Measurements from ENCODE around the gene HDAC3.
"Not testable (repeated sequence)": the region's sequence is repeated elsewhere in the genome, so short reads cannot be mapped to it uniquely, and the experiment has no call there.

The HDAC3 gene

DNA sequence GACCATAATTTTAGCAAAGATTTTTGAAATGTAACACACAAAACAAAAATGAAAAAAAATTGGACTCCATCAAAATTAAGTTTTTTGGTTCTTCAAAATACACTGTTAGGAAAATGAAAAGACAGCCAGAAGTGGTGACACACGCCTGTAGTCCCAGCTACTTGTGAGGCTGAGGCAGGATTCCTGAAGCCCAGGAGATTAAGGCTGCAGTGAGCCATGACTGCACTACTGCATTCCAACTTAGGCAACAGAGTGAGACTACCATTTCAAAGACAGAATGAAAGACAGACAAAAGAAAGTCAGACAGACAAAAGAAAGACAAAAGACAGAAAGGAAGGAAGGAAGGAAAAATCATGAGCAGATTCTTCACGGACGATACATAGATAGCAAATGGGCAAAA is 25.4 kb downstream of the HDAC3 start:
- no peak for FAIRE-seq
- no peak for DNase-seq (ENCODE audit: insufficient read length, low spot score)
- TF ChIP-seq POLR2A (IDR thresholded peaks at IDR 0.05; ENCODE audit: low read depth, low read length), result no peak

DNA sequence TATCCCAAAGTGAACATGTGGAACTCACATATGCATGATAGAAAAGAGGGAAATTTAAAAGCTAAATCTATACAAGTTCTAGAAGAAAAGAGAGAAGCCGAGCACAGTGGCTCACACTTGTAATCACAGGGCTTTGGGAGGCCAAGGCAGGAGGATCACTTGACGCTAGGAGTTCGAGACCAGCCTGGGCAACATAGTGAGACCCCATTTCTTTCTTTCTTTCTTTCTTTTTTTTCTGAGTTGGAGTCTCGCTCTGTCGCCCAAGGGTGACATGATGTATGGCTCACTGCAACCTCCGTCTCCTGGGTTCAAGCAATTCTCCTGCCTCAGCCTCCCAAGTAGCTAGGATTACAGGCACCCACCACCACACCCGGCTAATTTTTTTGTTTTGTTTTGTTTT is 26.7 kb downstream of the HDAC3 start:
- not testable (repeated sequence) for DNase-seq (ENCODE audit: insufficient read length, low spot score); FAIRE-seq

DNA sequence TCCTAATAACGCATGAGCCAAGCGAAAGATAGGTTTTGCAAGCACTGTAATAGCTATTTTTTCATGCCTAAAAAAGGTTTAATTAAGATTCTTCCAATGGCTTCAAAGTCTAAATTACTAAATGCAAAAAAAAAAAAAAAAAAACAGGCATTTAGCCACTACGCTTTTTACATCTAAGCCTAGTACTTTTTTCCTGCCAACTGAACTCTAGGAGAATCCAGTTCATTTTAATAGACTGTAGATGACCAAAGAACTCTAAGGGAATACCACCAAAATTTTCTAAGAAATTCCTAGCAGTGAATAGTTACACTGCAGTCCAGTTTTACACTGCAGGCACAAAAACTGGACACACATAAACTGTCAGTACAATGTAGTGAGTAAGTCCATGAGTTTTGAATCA is 27.6 kb downstream of the HDAC3 start:
- DNase-seq (ENCODE audit: insufficient read length, low spot score) (no peak), FAIRE-seq (no peak)
- TF ChIP-seq POLR2A (IDR thresholded peaks at IDR 0.05; ENCODE audit: low read depth, low read length), result no peak

DNA sequence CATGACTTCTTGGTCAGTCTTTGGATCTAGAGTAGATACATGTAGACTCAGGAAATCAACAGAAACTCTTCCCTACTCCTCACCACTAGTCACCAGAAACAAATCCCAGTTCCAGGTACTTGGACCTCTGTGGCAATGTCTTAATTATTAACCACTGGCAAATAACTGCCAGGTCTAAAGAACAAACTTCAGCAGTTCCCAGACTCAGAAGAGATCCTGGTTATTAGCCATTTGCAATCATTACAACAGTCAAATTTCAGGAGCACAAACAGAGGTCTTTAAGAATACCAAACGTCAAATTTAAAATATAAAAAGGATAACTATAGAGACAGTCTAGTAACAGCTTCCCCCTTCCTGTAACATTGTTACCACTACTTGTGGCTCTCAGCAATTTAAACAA is 28.1 kb downstream of the HDAC3 start:
- no peak for TF ChIP-seq POLR2A (IDR thresholded peaks at IDR 0.05; ENCODE audit: low read depth, low read length)
- no peak for DNase-seq (ENCODE audit: insufficient read length, low spot score)
- FAIRE-seq, result no peak

DNA sequence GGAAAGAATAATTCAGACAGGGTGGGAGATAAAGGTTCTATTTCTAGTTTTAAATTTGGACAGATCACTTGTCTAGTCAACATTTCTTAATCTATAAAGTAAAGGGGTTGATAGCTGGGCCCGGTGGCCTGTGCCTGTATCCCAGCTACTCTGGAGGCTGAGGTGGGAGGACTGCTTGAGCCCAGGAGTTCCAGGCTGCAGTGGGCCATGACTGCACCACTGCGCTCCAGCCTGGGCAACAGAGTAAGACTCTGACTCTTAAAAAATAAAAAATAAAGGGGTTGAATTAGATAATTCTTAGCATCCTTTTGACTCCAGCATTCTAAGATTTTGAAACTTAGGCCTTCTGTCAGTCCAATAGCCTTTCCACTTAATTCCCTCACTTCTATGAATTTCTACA is 28.6 kb downstream of the HDAC3 start:
- no peak for FAIRE-seq
- no peak for DNase-seq (ENCODE audit: insufficient read length, low spot score)
- TF ChIP-seq POLR2A (IDR thresholded peaks at IDR 0.05; ENCODE audit: low read depth, low read length), result no peak

DNA sequence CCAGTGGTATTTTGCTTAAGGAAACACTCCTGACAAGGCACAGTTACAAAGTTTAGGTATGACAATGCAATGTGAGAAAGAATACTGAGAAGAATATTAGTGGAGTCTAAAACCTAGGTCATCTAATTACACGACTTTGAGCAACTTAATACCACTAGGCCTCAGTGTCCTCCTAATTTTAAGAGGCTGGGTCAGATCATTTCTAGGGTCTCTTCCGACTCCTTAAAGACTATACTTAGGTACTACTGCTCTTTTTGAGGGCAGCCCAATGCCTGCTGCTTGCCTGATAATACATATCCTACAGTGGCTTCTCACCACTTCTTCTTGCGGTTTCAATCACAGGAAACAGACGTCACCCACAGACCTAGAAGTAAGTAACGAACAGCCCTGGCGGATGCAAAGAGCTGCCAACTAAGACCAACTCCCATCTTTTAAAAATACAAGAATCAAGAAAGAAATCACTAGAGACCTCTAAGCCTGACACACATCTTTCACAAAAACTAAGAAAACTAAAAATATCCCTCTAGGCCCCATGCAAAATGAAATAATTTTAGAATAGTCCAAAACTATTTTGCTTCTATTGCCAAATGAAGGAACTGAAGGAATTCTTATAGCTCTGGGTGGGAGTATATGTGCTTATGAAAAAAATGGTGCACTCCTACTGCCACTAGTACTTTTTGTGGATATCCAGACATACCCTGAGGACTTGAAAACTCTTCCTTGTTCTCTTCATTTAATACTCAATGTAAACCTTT is 30.9 kb downstream of the HDAC3 start:
- FAIRE-seq, result no peak
- DNase-seq (ENCODE audit: insufficient read length, low spot score), result no peak
- TF ChIP-seq POLR2A (IDR thresholded peaks at IDR 0.05; ENCODE audit: low read depth, low read length), result no peak

DNA sequence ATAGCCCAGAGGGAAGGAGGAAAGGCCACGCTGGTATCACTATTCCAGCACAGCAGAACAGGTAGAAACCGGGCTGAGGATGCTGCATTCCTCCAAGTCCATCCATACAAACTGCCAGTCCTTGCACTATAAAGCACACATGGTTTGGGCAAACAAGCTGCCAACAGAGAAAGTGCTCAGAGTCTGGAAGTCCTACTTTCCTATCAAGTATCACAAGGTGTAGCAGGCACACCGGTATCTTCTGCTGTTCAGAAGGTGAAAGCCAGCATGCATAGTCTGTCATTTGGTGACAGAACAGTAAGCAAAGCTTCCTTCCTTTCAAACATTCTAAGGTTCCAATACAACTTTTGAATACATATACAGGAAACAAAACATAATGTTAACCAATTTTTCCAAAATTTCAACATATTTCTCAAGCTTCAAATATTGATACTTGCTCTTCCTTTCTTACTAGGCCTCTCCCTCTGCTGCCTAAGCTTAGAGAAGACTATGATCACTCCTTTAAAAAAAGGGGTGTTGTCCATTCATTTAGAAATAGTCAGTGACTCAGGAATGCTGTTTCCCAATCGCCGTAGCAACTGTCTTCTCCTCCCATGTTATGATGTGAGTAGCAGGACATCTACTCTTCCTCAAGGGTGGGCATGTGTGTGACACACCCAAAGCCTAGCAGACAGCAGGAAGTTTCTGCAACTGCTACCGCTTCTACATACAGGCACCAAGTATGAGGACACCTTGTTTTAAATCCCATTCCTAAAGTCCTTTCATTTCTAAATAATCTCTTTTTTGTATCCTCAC is 32.5 kb downstream of the HDAC3 start:
- DNase-seq (ENCODE audit: insufficient read length, low spot score), result peak; percentile 63
- TF ChIP-seq POLR2A (IDR thresholded peaks at IDR 0.05; ENCODE audit: low read depth, low read length), result no peak
- FAIRE-seq, result peak; percentile 99

DNA sequence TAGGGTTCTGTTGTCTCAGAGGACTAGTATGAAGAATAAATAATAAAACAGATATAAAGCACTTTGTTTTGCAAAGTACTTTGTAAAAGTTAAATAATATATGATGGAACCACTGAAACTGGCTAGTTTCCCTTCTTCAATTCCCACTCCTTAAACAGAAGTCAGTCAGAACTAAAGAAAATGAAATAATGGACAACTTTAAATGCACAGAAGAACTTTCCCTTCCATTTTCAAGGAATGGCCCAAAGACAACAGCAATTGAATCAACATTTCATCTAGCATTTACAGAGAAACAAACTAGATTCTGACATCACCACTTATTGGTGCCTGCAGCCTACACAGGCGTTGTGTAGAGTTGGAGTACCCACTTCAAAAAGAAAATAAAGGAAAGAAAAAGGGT is 34.0 kb downstream of the HDAC3 start:
- no peak for TF ChIP-seq POLR2A (IDR thresholded peaks at IDR 0.05; ENCODE audit: low read depth, low read length)
- no peak for FAIRE-seq
- no peak for DNase-seq (ENCODE audit: insufficient read length, low spot score)

DNA sequence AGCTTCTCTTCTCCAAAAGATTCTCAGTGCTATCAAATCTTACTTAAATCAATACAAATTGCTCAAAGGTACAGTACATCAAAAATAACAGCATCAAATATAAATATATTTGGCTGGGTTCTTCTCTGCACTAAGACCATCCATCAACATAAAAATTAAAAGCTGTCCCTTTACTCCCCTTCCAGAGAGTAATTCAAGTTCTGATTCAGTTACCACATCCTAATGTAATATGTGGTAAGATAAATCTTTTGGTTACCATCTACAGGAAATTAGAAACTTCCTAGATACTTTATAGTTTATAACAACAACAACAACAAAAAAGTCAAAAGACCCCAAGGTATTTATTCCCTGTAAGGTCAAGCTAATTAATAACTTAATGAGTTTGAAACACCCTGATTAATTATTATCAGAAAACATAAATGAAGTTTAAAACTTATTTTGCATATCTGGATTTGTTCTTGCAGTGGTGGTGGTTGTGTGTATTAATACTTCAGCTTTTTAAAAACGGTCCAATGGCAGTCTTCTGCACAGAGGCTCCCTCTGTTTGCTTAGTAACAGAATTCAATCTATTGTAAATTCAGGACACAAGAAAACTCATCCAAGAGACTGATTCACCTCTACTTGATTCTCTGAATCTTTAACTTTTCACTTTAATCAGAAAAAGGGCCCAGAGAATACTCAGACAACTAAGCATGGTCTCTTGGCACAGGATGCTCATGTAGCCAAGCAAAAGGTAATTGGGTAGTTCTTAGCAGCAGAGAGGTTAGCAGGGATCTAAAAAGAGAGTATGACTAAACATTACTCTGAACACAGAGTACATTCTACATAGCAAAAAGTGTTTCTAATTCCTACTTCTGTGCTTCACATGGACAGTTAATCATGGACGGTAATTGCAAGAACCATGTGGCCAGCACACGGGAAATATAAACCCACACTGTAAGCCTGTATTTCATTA is 38.0 kb downstream of the HDAC3 start:
- no peak for TF ChIP-seq POLR2A (IDR thresholded peaks at IDR 0.05; ENCODE audit: low read depth, low read length)
- no peak for FAIRE-seq
- no peak for DNase-seq (ENCODE audit: insufficient read length, low spot score)

DNA sequence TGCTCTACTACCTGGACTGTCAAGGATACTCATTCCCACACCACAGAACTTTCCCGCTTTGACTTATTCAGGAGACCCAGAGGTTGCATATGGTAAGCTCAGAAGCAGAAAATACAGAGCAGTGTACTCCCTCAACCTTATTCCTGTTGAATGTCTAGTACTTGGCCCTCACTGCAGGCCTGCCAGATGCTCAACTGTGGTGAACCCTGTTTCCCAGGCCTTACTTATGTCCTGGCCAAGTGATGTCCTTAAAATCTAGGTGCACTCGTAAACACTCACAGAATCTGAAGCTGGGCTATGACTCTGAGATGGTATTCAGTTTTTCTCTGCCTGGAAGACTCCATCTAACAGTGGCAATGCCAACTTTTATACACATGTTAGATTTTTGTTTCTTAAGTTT is 38.8 kb downstream of the HDAC3 start:
- no peak for TF ChIP-seq POLR2A (IDR thresholded peaks at IDR 0.05; ENCODE audit: low read depth, low read length)
- no peak for FAIRE-seq
- DNase-seq (ENCODE audit: insufficient read length, low spot score), result no peak

DNA sequence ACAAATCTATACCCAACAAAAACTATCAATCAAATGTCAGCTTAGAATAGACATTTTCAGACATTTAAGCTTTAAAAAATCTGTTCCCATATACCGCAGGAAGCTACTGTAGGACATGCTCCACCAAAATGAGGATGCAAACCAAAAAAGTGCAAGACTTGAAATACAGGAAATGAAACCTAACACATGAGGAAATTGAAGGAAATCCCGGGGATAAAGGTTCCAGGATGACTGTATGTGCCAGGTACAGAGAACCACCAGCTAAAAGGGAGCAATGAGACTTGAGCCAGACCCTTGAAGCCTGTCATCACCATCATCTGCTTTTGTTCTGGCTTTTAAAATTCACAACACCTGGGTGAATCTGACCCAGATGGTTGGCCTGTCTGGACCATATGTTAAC is 39.3 kb downstream of the HDAC3 start:
- FAIRE-seq (no peak), DNase-seq (ENCODE audit: insufficient read length, low spot score) (no peak)
- TF ChIP-seq POLR2A (IDR thresholded peaks at IDR 0.05; ENCODE audit: low read depth, low read length), result no peak

DNA sequence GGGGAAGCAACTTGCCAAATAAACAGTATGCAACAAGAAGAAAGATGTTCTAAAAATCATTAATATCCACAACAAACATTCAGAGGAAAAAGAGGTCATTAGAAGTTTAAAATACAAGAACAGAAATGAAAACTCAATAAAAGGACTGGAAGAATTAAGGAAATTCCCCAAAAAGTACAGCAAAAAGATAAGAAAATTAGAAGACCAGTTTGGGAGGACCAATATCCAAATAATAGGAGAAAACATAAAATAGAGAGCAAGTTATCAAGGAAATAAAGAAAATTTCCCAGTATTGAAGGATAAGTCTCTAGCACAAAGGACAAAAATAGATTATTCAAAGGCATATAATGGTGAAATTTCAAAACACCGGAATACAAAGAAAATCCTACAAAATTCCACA is 39.8 kb downstream of the HDAC3 start:
- FAIRE-seq (no peak), DNase-seq (ENCODE audit: insufficient read length, low spot score) (no peak)
- TF ChIP-seq POLR2A (IDR thresholded peaks at IDR 0.05; ENCODE audit: low read depth, low read length), result no peak

DNA sequence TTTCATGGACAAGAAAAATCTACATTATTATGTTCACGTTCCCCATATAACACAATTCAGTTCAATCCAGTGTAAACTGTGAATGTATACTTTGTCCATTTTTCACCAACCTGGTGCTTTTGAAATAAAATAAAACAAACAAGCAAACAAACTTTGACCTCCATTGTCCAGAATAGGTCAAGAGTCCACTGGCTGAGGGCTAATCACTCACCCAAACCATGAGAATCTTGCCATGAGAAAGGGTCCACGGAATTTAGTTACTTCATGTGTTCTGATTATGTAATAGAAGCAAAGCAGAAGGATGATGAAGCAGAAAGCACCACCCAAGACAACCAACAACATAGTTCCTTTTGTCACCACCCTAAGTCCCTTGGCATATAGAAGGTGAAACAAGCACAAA is 46.5 kb downstream of the HDAC3 start:
- DNase-seq (ENCODE audit: insufficient read length, low spot score) (no peak), FAIRE-seq (no peak)
- TF ChIP-seq POLR2A (IDR thresholded peaks at IDR 0.05; ENCODE audit: low read depth, low read length), result no peak

DNA sequence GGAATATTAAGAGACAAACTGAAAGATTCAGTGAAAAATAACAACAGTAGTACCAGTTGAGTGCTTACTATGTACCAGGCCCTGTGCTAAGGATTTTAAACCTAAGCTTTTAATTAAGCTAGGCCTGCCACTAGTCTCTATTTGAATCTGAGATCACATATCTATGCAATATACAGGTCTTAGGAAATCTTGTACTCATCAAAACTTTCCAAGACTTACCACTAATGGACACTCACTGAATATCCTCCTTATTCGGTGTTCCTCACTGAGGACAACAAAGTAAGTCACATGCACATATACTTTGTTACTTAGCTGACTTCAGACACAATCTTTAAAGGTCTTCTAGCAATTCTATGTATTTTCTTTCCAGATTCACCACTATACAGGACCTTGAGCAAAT is 50.4 kb downstream of the HDAC3 start:
- no peak for TF ChIP-seq POLR2A (IDR thresholded peaks at IDR 0.05; ENCODE audit: low read depth, low read length)
- DNase-seq (ENCODE audit: insufficient read length, low spot score) (no peak), FAIRE-seq (no peak)
